T-helper 1 cell (primary cell): ENCODE data around the gene DCTN2.
"Not testable (repeated sequence)": the region's sequence is repeated elsewhere in the genome, so short reads cannot be mapped to it uniquely, and the experiment has no call there.

Source experiments
- DNase-seq, 5 donors: peaks; one replicate each; pipeline ENCODE4 v3.0.0-alpha.2; 2012 to 2020

The DCTN2 gene

GRCh38 chr12:57576613-57577160, 29.7 kb upstream of the DCTN2 start:
- DNase-seq: no peak

- no peak for DNase-seq
Measured at GRCh38 chr12:57575771-57576612, 29.0 kb upstream of the DCTN2 start.

GRCh38 chr12:57574795-57575194, 27.8 kb upstream of the DCTN2 start:
- DNase-seq: no peak

GRCh38 chr12:57571926-57572762, 25.2 kb upstream of the DCTN2 start:
- DNase-seq: no peak

GRCh38 chr12:57570438-57570837, 23.4 kb upstream of the DCTN2 start:
- DNase-seq: not testable (repeated sequence)

GRCh38 chr12:57569858-57570257, 22.9 kb upstream of the DCTN2 start:
- no peak for DNase-seq

GRCh38 chr12:57568838-57569237, 21.8 kb upstream of the DCTN2 start:
- DNase-seq: no peak

GRCh38 chr12:57564178-57564740, 17.3 kb upstream of the DCTN2 start:
- no peak for DNase-seq

GRCh38 chr12:57563358-57563757, 16.4 kb upstream of the DCTN2 start:
- no peak for DNase-seq

- DNase-seq: not testable (repeated sequence)
Measured at GRCh38 chr12:57561117-57561516, 14.1 kb upstream of the DCTN2 start.

GRCh38 chr12:57560516-57560915, 13.5 kb upstream of the DCTN2 start:
- DNase-seq: no peak

GRCh38 chr12:57558864-57559263, 11.9 kb upstream of the DCTN2 start:
- DNase-seq: no peak

GRCh38 chr12:57554897-57555296, 7.9 kb upstream of the DCTN2 start:
- DNase-seq: no peak

GRCh38 chr12:57554453-57554852, 7.5 kb upstream of the DCTN2 start:
- DNase-seq: no peak

GRCh38 chr12:57553343-57554202, 6.6 kb upstream of the DCTN2 start:
- DNase-seq: no peak

- no peak for DNase-seq
Measured at GRCh38 chr12:57552835-57553313, 5.9 kb upstream of the DCTN2 start.

- no peak for DNase-seq
Measured at GRCh38 chr12:57552306-57552651, 5.3 kb upstream of the DCTN2 start.

GRCh38 chr12:57551637-57552305, 4.8 kb upstream of the DCTN2 start:
- no peak for DNase-seq

- DNase-seq: no peak
Measured at GRCh38 chr12:57550641-57551549, 3.9 kb upstream of the DCTN2 start.

- DNase-seq: peak; percentile 29 to 51 (median 40)
Measured at GRCh38 chr12:57549909-57550640, 3.1 kb upstream of the DCTN2 start, which contains the start of gene KIF5A. TSS of gene KIF5A (plus strand) at chr12:57550044. CDS start at chr12:57550272, 228 bp downstream.
